NCI-H1694 treated with DMSO at 0.1 percent for 48 hours (cell line): Measurements from ENCODE around the gene TGFBRAP1.

Source experiments
- DNase-seq: peaks from one replicate; lab custom pipeline; 2025; lab: John Stamatoyannopoulos, UW

The TGFBRAP1 gene

DNA sequence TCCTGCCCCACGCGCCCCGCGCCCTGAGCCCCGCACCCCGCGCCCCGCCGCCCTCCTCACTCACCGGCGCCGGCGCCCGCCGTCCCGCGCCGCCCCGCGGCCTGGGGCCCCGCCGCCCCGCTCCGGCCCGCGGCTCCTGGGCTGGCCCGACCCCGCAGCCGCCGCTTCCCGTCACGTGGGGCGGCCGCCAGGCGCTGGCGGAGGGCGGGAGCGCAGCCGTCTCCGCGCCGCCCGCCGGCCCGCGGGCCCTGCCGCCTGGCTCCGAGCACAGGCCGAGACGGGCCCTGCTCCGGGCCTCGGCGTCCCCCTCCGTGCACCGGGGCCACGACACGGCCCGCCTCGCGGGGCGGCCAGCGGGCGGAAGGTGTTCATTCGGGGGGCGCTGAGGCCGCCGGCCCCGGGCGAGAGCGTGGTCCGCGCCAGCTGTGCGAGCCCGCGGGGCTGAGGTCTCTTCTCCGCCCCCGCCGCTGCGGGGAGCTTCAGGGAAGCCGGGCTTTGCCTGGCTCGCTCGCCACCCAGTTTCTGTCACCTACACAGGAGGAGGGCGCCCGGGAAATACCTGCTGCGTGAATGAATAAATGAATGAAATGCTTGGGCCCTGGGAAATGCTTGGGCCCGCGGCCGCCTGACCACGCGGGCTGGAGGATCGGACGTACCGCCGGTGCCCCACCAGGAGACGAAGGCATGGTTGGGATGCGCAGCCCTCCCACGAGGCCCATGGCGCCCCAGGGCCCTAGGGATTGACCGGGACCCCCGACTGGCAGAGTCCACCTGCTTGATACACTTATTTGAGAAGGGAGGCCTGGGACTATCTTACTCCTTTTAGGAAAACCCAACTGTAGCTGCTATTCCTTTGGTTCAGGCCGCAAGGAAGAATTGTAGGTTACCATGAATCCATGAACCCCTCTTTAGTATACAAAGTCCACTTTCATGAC is at the start of gene TGFBRAP1:
Gene TGFBRAP1, minus strand, starts transcription at position 175 of the 935 bp plus-strand sequence. CDS start 21,434 bp downstream, outside the sequence.
- no peak for DNase-seq

DNA sequence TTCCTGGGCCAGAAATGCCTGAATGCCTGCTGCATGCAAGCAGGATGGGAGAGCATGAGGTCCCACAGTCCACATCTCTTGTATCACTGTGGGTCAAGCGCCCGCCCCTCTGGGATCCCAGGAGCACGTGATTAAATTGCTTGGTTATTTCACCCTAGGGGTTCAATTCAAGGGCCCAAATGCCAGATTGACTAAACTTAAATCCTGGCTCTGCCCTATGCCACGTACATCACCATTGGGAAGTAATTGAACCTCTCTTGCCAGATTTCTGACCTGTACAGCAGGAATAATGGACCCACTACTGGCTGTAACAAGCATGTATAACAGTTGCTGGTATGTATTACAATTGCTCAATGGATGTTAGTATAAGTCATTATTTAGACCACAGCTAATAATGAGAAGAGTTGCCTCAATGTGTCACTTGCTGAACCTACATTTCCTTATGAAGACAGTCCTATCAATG is 49.4 kb upstream of the TGFBRAP1 start:
- DNase-seq: no peak

- no peak for DNase-seq
Observed at GRCh38 chr2:105378276-105378840, 48.8 kb upstream of the TGFBRAP1 start.

DNA sequence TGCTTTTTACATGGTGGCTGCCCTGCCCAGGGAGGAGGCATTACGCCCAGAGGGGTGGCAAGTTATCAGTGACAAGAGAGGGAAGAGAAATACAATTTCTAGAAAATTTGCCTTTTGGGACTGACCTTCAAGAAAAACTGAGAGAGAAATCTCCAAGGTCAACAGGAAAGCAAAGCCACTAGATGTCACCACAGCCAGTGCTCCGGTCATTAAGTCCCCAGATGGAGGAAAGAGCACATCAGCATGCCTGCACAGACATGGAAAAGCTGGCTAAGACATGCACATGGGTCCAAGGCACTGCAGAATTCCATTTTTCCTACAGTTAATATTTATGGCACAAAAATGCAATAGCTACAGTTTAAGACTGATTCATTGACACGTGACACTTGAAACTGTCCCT is 48.3 kb upstream of the TGFBRAP1 start:
- no peak for DNase-seq

DNA sequence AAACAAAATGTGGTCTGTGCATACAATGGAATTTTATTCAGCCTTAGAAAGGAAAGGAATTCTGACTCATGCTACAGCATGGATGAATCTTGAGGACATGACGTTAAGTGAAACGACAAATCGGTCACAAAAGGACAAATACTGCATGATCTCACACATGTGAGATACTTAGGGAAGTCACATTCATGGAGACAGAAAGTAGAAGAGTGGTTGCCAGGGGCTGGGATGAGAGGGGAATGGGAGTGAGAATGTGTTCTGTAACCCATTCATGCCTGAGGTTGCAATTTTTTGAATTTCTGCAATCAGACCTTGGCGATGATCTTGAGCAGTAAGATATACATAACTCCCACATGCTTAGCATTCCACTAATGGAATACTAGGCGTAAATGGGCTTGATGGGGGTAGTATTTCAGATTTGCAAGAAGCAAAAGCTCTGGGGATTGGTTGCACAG is 47.3 kb upstream of the TGFBRAP1 start:
- no peak for DNase-seq

- no peak for DNase-seq
Observed at GRCh38 chr2:105376010-105376409, 46.5 kb upstream of the TGFBRAP1 start.

- DNase-seq: no peak
Observed at GRCh38 chr2:105375001-105375561, 45.5 kb upstream of the TGFBRAP1 start.

DNA sequence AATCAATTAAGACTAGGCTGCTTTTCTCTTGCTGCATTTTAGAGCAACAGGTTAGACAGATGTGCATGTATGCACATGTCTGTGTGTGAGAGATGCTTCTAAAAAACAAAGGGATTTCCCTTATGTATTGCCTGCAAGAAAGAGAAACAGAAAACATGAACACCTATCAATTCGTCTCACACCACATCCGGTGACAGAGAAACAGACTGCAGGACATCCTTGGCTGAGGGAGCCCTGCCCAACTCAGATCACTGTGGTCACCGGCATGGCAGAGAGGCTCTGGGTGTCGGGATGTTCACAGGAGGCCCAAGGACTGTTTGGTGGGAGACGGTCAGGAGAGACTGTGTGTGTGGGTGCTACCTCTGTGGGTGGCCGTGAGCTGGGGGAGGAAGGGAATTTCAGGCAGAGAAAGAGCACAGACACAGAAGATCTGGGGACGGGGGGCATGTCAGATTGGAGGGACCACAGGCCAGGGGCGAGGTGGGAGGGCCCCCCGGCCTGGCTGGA is 44.4 kb upstream of the TGFBRAP1 start:
- no peak for DNase-seq

DNA sequence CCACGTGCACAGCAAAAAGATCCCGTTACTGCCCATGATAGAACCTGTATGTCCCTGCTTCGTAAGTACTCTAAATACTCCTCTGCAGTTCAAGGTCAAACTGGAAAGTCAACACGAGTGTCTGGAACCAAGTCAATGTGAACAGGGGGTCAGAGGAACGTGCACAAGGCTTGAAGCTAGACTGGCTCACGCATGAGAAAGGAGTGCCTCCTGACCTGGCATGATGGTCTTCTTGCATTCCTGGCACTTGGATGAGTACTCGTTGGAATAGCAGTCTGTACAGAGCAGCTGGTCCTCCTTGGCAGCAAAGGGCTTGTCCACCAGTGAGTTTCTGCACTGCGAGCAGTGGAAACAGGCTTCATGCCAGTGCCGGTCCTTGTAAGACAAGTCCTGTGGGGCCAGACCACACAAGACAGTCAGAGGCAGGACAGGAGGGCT is 43.8 kb upstream of the TGFBRAP1 start:
- no peak for DNase-seq

- no peak for DNase-seq
Observed at GRCh38 chr2:105371810-105372209, 42.3 kb upstream of the TGFBRAP1 start.

GRCh38 chr2:105371156-105371555 is 41.6 kb upstream of the TGFBRAP1 start:
- DNase-seq: no peak

- peak; percentile 88 for DNase-seq
Observed at GRCh38 chr2:105369777-105370690, 40.5 kb upstream of the TGFBRAP1 start.

DNA sequence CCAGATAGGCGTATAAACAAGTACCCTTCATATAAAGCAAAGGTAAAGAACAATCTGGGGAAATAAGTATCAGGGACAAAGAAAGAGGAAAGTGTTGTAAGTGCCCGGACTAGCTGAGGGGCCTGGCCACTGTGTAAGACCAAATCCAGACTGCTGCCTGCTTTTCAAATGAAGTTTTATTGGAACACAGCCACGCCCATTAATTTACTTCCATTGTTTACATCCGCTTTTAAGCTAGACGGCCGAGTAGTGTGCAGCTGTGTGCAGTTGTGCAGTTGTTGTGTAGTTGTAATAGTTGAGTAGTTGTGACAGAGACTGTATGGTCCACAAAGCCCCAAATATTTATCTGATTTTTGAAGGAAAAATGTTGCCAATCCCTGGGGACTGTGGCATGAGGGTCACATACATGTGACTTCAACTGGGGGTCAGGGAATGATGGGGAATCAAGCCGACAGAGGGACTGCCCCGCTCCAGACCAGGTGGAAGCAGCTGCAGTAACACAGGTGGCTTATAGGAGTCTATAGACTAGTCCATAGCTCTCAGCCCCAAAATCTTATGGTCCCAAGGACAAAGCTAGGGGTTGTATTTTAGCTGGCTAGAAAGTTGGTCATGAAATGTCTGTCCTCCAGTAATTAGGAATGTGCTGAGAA is 39.3 kb upstream of the TGFBRAP1 start:
- DNase-seq: no peak

- no peak for DNase-seq
Observed at GRCh38 chr2:105365206-105365605, 35.7 kb upstream of the TGFBRAP1 start.

GRCh38 chr2:105364436-105365139 is 35.1 kb upstream of the TGFBRAP1 start:
- DNase-seq: no peak

- DNase-seq: no peak
Observed at GRCh38 chr2:105362862-105363591, 33.5 kb upstream of the TGFBRAP1 start.

DNA sequence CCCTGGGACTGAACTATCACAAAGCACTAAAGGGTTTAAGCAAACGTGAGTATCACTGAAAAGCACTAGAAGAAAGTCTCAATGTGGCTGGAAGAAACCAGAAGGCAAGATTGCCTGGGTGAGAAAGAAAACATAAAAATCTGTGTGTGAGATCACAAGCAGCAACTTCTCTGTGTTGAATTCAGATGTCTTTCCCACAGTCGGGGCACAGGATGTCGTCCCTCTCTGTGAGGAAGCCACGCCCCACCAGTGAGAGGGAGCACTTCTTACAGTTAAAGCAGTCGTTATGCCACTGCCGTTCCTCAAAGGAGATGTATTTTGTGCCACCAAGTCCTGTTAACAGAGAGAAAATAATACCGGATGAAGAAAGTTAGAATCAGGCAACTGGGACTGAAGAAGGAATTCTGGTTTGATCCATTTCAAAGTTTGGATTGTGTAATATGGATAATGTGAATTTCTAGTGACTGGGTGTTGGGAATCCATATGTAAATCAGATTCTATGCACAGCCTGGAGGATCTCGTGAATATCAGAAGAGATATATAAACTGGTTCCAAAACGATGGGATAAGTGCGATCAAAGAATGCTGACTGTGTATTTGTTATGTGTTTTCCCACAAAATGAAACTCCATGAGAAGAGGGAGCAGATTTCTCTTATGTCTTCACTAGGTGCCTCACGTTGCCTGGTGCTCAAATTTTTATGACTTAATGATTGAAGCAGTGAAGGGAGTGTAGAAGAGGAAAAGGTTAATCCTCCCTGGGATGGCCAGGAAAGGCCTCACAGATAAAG is 31.8 kb upstream of the TGFBRAP1 start:
- DNase-seq: no peak

DNA sequence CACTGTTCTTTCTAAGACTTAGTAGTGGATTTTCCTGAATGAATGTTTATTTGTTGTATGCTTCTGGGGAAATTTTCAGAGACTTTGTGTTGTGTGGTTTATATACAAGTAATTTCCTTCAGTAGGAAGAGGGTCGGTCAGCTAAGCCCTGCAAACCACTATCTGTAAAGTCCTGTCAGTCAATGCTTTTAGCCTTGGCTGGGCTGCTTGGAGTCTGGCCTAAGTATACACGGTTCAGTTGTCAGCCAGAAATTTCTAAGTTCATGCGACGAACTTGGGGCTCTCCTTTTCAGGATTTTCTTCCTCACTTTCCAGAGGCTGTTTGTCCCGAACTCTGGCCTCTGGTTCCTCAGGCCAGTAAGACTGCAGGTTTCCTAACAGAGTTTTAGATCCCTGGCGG is 29.1 kb upstream of the TGFBRAP1 start:
- no peak for DNase-seq

- DNase-seq: no peak
Observed at GRCh38 chr2:105357122-105357521, 27.6 kb upstream of the TGFBRAP1 start.
